HL-60/S4 treated with retinoic acid at 250 ng/mL for 4 days and 3 days (cell line): ENCODE data around the gene PRSS56.
"Not testable (repeated sequence)": the region's sequence is repeated elsewhere in the genome, so short reads cannot be mapped to it uniquely, and the experiment has no call there.

ENCODE experiments used
- in situ Hi-C: fragments of 300-500 bp; cut with MboI; formaldehyde crosslinking; loops from 2 replicates; pipeline ENCODE4 v1.7.0; 2022; ENCODE audit warnings: low sequenced_read_pairs

The PRSS56 gene

GRCh38 chr2:232568161-232568560 is 48.0 kb downstream of the PRSS56 start:
- in situ Hi-C loops, result no loop called here

DNA sequence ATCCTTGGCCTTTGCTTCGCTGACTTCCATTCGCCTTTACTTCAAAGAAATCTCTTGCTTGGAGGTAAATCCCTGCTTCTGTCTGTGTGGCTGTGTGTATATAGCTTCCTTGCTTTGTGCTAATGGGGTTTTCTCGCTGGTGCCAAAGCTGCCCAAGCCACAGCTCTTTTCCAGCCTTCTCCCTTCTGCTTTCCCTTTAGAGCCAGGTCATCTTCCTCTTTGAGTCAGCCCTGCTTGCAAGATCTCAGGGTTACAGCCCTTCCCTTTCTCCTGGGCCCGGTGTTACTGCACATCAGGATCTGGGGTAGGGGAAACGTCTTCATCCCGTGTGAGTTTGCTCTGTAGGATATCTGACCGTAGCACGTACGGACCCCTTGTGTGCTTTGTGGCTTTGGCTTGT is 49.4 kb downstream of the PRSS56 start:
- in situ Hi-C loops, result no loop called here

DNA sequence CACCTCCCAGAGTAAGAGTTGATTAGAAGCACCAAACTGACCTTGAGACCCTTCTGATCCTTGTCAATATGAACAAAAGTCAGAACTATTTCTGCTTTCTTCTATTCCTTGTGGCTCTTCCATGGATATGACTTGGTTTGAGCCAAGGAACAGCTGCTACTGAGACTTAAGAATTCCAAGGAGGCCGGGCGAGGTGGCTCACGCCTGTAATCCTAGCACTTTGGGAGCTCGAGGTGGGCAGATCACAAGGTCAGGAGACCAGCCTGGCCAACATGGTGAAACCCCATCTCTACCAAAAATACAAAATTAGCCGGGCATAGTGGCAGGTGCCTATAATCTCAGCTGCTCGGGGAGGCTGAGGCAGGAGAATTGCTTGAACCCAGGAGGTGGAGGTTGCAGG is 50.3 kb downstream of the PRSS56 start:
- in situ Hi-C loops, result not testable (repeated sequence)

GRCh38 chr2:232571026-232571474 is 50.9 kb downstream of the PRSS56 start:
- in situ Hi-C loops, result no loop called here

DNA sequence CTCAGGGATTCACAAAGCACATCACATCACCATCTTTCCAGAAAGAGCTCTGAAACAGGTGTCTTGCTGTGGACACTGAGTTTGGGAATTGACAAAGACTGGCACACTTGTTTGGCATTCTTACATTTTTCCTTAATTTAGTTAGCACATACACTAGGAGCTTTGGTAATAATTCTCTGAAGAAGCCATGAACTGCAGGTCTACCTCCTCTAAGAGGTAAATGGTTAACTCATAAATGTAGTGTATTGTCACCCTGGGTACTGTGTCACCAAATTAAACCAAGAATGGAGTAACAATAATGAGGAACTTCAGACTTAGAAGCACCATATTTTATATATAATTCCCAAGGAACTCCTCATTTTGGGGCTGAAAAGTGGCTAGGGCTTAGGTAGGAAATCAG is 52.9 kb downstream of the PRSS56 start:
- in situ Hi-C loops, result no loop called here

GRCh38 chr2:232573771-232574435 is 53.7 kb downstream of the PRSS56 start:
- in situ Hi-C loops, result no loop called here

GRCh38 chr2:232574674-232575403 is 54.7 kb downstream of the PRSS56 start:
- in situ Hi-C loops, result no loop called here
